ENCODE data around the gene HNMT. TPM values are rescaled to one million over a fixed set of nuclear protein-coding genes. Genes with fewer than 3 reads are reported as not detected.
"Not testable (repeated sequence)": the region's sequence is repeated elsewhere in the genome, so short reads cannot be mapped to it uniquely, and the experiment has no call there.

The HNMT gene
- total RNA-seq, 2 donors from 2014 or later: 37.2 to 52.1 TPM

DNA sequence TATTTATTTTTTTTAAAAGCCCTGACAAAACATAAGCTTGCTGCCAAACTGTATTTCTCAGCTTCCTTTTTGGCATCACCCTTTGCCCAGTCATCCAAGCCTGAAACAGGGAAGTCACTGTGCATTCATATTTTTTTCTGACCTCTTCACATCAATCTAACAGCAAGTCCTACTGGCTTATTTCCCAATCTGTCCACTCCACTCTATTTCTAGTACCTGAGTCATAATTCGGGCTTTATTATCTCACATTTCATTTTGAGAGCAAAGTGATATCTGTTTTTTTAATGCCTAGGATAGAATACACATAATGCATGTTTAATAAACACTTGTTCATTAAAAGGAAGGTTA lies 5.1 kb downstream of the HNMT start:
- Histone ChIP-seq H3K9me3 (no peaks in the 10 kb centered on the region), H3K4me3 (no peak overlapping the region), H3K4me1 (peaks cover 46% of the 10 kb centered on the region), H3K27ac (peak overlapping the region in 3 of 4 donors; percentile 43 to 89 (median 47)), H3K27me3 (no peaks in the 10 kb centered on the region), H3K36me3 (replicated peaks in 1 of 2; ENCODE audit: insufficient read depth in 1 of 2, low read depth in 2 of 2) (no peaks in the 10 kb centered on the region)
- TF ChIP-seq POLR2A (IDR thresholded peaks at IDR 0.05): no peak
- TF ChIP-seq, protein P1, sequence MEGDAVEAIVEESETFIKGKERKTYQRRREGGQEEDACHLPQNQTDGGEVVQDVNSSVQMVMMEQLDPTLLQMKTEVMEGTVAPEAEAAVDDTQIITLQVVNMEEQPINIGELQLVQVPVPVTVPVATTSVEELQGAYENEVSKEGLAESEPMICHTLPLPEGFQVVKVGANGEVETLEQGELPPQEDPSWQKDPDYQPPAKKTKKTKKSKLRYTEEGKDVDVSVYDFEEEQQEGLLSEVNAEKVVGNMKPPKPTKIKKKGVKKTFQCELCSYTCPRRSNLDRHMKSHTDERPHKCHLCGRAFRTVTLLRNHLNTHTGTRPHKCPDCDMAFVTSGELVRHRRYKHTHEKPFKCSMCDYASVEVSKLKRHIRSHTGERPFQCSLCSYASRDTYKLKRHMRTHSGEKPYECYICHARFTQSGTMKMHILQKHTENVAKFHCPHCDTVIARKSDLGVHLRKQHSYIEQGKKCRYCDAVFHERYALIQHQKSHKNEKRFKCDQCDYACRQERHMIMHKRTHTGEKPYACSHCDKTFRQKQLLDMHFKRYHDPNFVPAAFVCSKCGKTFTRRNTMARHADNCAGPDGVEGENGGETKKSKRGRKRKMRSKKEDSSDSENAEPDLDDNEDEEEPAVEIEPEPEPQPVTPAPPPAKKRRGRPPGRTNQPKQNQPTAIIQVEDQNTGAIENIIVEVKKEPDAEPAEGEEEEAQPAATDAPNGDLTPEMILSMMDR (IDR thresholded peaks at IDR 0.05): no peak
- intact Hi-C loops (cut with DNase I): no loop called here
- DNase-seq (peak; percentile 25 to 72 (median 39)), ATAC-seq (peak; percentile 80)
- WGBS, 2 donors: 3 to 6% methylated on average over 1 of the region's 1 CpG

DNA sequence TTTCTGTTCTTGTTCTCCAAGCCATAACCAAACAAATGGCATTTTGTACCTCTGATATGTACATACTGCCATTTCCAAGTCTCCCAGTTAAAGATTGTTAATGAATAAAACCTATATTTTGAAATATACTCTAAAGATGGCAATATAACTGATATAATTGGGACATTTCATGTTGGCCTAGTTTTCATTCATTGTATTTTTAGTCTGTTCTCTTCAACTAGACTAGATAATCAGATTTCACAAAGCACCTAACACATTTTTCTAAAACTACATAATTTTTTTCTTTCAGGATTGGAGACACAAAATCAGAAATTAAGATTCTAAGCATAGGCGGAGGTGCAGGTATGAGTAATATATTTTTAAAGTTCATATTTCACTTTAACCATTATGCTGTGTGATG lies 5.6 kb downstream of the HNMT start:
- Histone ChIP-seq H3K27me3 (no peaks in the 10 kb centered on the region), H3K27ac (peak overlapping the region in 3 of 4 donors; percentile 43 to 89 (median 47)), H3K9me3 (no peaks in the 10 kb centered on the region), H3K4me3 (no peak overlapping the region), H3K4me1 (peaks cover 51% of the 10 kb centered on the region), H3K36me3 (replicated peaks in 1 of 2; ENCODE audit: insufficient read depth in 1 of 2, low read depth in 2 of 2) (no peaks in the 10 kb centered on the region)
- ATAC-seq (no peak), DNase-seq (no peak)
- 92 to 95% methylated on average over 1 of the region's 1 CpG for WGBS, 2 donors
- intact Hi-C loops (cut with DNase I): no loop called here
- no peak for TF ChIP-seq POLR2A (IDR thresholded peaks at IDR 0.05)
- TF ChIP-seq, protein P1 (IDR thresholded peaks at IDR 0.05): no peak

DNA sequence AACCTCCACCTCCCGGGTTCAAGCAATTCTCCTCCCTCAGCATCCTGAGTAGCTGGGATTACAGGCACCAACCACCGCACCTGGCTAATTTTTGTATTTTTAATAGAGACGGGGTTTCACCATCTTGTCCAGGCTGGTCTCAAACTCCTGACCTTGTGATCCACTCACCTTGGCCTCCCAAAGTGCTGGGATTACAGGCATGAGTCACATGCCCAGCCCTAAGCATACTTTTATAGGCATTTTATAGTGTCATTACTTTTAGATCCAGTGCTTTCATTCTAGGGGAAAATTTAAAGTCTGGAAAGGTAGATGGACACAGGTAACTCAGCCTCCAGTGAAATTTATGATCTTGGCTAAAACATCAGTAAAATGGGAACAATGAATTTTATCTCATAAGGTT lies 7.0 kb downstream of the HNMT start:
- H3K4me1 ChIP-seq: peaks cover 63% of the 10 kb centered on the region

DNA sequence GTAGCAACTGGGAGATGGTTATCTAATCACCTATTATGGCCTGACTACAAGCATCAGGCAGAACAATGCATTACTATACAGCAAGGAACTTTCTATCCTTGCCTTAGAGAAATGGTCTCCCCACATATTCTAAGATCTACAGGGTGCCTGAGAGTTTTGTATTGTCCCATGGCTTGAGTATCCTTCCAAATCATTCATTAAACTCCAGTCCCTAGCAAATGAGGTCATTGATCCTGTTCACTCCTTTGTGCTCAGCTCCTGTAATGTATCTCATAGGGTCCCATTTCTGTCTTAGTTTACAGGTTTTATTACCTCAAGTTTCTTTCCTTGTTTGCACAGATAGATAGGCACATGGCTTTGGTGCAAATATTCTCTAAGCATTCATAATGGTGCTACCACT lies 9.0 kb downstream of the HNMT start:
- TF ChIP-seq, protein P1 (IDR thresholded peaks at IDR 0.05): no peak
- TF ChIP-seq POLR2A (IDR thresholded peaks at IDR 0.05): no peak
- Histone ChIP-seq H3K4me3 (no peak overlapping the region), H3K27me3 (no peaks in the 10 kb centered on the region), H3K4me1 (peaks cover 70% of the 10 kb centered on the region), H3K27ac (peak overlapping the region in 2 of 4 donors; percentile 6 to 78), H3K36me3 (replicated peaks in 1 of 2; ENCODE audit: insufficient read depth in 1 of 2, low read depth in 2 of 2) (no peaks in the 10 kb centered on the region), H3K9me3 (no peaks in the 10 kb centered on the region)
- no peak for DNase-seq
- ATAC-seq: no peak
- intact Hi-C loops (cut with DNase I): no loop called here

More for the DNA sequence above, 7.0 kb downstream of the HNMT start:
- H3K4me3 ChIP-seq; DNase-seq; intact Hi-C loops (cut with DNase I); H3K36me3 ChIP-seq (replicated peaks in 1 of 2; ENCODE audit: insufficient read depth in 1 of 2, low read depth in 2 of 2); ATAC-seq; H3K9me3 ChIP-seq; H3K27me3 ChIP-seq; H3K27ac ChIP-seq: not testable (repeated sequence)
- WGBS, 2 donors: 87 to 100% methylated on average over 3 of the region's 3 CpGs

DNA sequence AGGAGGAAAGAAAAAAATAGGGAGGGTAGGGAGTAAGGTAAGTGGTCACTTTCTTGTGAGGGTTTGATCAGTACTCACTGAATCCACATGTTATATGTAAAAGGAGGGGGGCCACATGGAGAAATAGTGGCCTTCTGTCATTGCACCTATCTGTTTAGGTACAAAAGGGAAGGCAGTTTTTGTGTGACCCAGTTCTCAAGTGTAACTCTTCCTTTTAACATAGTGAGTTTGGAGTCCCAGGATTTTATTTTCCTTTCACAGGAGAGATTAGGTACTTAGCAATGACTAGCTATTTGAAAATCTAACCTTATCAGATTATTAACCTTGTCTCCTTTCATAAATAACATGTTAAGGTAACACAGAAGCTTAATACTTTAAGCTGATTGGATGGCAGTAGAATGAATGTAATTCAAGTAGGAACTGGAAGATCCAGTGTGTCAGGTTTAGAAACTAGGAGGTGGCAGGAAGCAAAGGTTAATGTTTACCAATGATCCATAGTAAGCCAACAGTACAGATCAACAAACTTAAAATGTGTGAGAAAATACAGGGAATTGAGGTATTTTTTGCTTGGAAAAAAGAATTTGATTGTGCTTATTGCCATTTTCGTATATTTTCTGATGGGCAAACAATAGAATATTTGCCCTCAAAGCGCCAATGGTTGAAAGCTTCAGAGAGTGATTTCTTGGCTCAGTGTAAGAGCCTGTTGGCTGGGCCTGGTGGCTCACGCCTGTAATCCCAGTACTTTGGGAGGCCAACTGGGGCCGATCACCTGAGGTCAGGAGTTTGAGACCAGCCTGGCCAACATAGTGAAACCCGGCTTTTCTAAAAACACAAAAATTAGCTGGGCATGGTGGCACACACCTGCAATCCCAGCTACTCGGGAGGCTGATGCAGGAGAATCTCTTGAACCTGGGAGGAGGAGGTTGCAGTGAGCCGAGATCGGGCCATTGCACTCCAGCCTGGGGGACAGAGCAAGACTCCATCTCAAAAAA lies 11.3 kb downstream of the HNMT start:
- H3K4me3 ChIP-seq: no peak overlapping the region
- 45% methylated on average over 8 of the region's 8 CpGs for WGBS, 2 donors
- intact Hi-C loops (cut with DNase I): no loop called here

More for the DNA sequence above, 11.3 kb downstream of the HNMT start:
- Histone ChIP-seq H3K36me3 (replicated peaks in 1 of 2; ENCODE audit: insufficient read depth in 1 of 2, low read depth in 2 of 2) (no peaks in the 10 kb centered on the region), H3K27ac (peak overlapping the region; percentile 64 to 84 (median 80)), H3K27me3 (no peaks in the 10 kb centered on the region), H3K4me1 (peaks cover 52% of the 10 kb centered on the region), H3K9me3 (no peaks in the 10 kb centered on the region)
- TF ChIP-seq POLR2A (IDR thresholded peaks at IDR 0.05): no peak
- TF ChIP-seq, protein P1 (IDR thresholded peaks at IDR 0.05): no peak
- peak; percentile 100 for ATAC-seq
- peak; percentile 22 to 71 (median 44) for DNase-seq
